Dedifferentiated amniotic fluid mesenchymal stem cell (primary cell): ENCODE measurements around the gene LMBR1.

Source experiments
- DNase-seq: peaks from one replicate; pipeline ENCODE4 v3.0.0-alpha.2; 2016; ENCODE audit errors: extremely low spot score

The LMBR1 gene

DNA sequence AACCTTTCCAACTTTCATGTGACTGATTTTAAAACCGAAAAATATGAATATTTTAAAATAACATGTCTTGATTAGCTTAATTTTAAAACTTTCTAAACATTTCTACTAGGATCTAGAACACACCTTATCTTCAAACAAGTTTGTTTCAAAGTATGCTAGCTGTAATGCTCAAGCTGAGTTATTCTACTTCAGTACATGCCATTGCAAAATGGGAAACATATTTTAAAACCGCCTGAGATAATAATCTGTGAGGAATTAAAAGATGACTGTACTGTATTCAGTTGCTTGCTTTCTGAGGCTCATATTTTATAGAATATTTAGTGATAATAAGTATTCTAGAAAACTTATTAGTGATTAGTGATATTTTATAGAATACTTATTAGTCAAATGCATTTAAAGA lies 99.6 kb downstream of the LMBR1 start:
- no peak for DNase-seq

DNA sequence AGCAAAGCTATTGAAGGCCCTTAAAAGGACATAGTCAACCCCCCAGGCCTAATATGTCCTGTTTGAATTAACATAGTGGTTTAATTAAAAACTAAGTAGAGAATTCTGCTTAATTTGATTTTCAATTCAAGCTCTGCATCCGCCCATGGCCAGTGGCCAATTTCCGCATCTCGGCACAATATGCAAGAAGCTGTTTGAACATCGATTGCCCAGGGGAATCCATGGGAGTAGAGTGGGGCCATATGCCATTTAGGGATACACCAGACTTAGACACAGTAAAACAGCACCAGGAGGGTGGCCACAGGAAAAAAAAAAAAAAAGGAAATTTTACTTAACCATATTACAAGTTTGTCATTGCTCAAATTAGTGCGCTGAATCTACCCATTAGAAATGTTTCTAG lies 100.4 kb downstream of the LMBR1 start:
- no peak for DNase-seq

DNA sequence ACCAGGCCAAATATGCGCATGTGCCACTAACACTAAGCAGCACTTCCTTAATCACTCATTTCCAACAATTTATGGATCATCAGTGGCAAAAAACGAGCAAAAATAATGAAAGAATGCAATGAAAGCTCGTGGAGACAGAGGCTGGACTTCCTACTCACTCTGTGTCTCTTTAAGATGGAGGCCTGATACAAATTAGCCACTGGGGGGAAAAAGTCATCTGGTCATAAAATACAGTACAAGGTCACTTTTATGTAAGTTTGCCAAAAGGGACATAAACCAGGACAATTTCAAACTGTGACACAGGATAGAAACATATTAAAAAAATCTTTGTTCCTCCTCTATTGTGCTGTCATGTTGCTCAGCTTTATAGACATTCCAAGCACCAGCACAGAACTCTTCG lies 101.7 kb downstream of the LMBR1 start:
- DNase-seq, result no peak

DNA sequence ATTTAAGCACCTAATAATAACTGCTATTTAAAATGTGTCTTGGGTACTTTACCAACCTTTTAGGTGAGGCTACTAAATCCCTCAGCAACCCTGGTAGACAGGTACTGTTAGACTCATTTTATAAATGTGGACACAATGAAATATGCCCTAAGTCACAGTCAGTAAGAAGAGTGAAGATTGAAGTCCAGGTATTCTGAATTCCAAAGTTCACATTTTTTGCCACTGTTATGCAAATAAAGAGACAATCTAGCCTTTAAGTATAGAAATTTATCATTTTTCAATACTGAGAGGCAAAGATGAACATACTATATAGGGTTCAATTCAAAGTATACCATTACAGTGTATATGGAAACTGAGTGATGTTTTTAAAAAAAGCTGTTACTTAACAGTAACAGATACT lies 102.7 kb downstream of the LMBR1 start:
- no peak for DNase-seq

DNA sequence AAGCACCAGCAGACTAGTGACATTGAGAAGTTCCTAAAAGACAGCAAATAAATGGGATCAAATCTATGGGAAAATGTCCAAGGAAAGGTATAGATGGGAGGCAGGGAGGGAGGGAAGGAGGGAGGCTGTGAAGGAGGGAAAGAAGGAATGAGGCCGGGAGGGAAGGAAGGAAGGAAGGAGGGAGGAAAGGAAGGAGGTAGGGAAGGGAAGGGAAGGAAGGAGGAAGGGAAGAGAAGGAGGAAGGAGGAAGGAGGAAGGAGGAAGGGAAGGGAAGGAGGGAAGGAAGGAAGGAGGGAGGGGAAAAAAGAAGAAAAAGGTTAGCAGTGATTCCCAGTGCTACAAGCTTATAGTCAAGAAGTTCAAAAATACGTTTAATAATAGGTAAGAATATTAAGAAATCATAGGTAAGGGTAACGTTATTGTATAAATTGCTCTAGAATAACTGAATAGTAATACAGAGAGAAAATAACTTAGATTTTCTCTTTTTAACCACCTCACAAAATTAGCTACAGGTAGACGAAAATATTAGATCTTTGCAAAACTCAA lies 106.9 kb downstream of the LMBR1 start:
- no peak for DNase-seq

DNA sequence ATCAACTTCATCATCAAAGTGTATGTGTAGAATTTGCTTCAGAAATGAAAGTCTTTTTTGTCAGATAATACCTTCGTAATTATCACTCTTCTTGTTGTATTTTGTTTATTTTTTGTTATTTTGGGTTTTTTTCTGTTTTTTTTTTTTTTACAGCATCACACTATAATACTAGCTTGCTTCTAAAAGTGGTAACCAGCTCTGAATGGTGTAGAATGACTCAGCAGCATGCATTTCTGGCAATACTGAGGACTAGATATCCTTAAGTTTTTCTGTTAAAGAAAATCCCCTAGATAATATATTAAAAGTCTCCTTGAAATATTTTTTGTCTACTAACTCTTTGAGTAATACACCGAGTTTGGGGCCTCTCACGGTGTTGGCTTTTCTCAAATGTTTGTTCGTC lies 109.1 kb downstream of the LMBR1 start:
- DNase-seq, result no peak

DNA sequence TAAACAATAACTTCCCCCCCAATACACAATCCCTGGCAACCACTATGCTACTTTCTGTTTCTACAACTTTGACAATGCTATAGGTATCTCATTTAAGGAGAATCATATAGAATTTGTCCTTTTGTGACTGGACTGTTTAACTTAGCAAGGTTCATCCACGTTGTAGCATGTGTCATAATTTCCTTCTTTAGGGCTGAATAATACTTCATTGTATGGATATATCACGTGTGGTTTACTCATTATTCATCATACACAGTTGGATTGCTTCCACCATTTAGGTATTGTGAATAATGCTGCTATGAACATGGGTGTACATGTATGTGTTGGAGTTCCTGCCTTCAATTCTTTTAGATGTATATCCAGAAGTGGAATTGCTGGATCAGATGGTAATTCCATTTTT lies 111.0 kb downstream of the LMBR1 start:
- no peak for DNase-seq

DNA sequence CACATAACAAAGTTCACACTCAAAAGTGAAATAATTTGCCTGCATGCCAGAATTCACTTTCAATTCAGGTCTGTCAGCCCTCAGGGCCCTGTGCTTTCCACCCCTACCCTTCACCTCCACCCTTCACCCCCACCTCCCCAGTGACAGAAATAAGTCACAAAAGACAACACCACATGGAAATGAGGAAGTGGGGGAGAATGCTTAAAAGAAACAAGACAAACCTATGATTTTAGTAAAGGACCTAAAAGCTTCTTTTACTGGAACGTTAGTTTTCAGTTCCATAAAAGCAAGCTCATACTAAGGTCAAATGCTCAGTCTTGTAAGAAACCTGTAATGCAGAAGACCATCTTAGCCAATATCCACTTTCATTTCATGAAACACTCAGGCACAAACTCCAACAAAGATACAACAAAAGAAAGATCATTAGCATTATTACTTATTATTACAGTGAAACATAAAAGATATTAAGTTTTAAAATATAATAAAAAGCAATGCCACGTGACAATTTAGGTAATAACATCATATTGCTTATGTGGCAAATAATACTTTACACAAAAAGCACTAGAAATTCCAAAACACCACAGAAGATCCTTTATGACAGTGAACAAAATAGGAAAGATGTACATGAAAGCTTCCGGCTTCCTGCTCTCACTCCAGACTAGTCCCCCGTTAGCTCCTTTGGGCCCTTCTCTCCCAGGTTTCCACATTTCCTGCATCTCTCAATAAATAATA lies 112.1 kb downstream of the LMBR1 start:
- DNase-seq, result no peak

DNA sequence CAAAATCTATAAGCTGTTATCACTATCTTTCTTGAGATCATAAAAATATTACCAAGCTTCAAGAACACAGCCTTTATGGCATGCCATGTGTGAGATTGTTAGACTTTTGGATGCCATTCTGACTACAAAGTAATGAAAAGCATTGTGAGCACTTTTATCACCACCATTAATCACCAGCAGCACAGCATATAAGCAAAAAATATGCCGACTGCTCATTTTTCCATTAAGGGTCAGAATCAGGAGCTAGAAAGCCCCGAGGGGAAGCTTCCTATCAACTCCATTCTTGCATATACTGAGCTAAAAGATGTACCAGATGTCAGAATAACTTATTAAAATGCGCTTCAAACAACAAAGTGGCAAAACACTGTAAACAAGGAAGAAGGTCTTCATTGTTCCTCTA lies 114.3 kb downstream of the LMBR1 start:
- DNase-seq, result no peak

DNA sequence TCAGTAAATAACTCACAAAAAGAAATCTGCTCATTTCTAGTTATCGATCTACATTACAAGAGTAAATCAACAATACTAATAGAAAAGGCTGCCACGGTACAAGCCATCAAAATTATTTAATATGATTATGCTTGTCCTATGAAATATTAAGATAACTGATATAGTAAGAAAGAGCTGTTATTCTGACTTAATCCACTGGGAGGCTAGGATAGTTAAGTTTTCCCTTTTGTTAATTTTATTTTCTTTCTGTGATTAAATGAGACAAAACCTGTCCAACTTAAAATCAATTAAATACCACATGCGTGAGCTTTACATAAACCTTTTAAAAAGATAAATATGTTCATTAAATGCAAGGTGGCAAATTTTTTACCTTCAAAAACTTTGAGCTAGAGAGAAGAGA lies 114.8 kb downstream of the LMBR1 start:
- DNase-seq, result no peak

DNA sequence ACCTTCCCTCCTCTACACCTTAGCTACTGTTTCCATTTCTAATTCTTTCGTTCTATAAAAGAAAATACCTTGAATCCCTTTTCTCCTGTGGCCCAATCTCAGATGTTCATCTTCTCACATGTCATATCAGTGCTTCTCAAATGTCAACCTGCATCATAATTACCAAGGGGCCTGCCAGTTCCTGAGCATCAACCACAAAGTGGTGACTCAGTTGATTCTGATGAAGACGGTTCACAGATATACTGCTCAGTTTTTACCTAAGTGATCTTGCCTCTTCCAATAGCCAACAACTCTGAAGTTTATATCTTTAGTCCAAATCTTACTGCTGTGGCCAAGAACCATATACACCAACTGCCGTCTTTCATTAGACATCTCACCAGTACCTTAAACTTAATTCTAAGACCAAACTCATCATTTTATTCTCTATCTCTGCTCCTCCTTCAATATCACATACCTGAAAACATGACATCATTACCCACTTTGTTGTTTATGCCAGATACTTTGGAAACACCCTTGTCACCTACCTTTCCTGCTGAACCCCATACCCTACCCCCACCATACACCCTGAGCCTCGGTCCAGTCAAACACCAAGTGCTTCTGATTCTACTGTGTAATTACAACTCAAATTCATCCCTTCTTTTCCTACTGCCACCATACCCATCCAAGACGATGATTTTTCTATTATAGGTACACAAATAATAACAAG lies 115.5 kb downstream of the LMBR1 start:
- no peak for DNase-seq

DNA sequence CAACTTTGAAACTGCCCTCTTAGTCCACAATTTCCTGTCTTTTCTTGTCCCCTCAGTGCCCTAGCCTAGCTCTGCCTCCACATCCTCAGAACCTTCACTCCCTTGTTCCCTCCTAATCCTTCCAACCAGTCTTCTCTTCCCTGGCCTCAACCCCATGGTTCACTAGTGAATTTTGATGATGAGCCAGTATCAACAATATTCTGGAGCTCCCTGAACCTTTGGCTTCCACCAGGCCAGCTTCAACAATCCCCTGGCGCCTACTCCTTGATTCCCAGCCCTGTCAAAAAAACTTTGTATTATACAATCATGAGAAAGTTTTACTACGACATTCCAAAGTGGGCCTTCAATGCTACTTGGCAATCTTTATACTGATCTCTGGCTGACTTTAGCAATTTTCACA lies 116.5 kb downstream of the LMBR1 start:
- no peak for DNase-seq

DNA sequence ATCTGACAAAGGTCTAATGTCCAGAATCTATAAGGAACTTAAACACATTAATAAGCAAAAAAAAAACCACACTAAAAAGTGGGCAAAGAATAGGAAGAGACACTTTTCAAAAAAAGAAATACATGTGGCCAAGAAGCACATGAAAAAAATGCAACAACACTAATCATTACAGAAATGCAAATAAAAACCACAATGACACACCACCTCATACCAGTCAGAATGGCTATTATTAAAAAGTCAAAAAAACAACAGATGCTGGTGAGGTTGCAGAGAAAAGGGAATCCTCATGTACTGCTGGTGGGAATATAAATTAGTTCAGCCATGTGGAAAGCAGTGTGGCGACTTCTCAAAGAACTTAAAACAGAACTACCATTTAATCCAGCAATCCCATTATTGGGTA lies 119.0 kb downstream of the LMBR1 start:
- no peak for DNase-seq

DNA sequence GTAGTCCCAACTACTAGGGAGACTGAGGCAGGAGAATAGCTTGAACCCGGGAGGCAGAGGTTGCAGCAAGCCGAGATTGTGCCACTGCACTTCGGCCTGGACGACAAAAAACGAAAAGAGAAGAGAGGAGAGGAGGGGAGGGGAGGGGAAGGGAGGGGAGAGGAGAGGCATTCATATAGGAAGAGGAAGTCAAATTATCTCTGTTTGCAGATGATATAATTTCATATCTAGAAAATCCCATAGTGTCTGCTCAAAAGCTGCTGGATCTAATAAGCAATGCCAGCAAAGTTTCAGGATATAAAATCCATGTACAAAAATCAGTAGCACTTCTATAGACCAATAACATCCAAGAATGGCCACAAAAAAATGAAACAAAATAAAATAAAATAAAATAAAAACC lies 120.3 kb downstream of the LMBR1 start:
- DNase-seq, result no peak

DNA sequence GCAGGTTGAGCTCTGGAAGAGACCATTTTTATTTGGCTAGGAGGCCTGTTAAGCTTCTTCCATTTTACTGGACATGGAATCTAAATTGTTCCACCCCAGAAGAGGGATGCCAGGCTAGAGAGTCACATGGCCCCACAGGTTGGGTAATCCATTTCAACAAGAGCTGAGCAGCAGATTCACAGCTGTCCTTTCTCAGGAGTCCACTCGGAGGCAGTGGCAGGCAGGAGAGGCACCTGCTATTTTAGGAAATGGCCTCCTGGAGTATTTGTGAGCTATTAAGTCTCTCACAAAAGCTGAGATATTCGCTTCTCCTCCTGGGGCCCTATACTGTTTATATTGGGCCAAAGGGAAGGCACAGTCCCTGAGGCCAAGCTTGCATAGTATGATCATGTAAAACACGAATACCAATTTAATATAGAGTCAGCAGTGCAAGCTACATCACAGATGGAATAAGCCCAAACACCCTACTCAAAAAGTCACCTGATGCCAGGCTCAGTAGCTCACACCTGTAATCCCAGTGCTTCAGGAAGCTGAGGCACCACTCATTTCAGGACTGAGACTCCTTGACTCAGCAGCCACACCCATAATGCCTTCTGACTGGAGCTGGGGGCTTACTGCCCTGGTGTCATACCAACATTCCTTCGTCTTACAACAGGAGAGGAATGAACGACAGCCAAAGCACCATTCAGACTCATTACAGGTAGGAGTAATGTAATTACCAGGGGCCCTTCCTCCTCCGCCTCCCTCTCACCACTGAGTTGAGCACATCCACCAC lies 124.1 kb downstream of the LMBR1 start:
- no peak for DNase-seq

DNA sequence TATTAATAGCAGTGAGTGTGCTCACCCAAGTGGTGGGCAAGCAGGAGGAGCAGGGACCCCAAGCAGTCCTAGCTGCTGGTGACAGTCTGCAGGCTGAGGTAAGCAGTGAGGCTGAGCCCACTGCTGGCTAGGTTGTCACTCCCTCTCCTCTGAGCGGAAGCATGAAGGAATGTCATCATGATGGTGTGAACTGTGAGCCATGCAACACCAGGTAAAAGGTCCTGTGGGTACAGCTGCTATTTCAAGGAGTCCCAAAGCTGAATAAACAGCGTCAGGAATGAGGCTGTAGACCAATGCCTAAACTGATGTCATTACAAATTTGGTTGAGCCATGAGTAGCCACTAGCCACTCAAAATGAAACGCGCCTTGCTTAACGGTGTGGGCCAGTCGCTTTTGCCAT lies 126.3 kb downstream of the LMBR1 start:
- no peak for DNase-seq

DNA sequence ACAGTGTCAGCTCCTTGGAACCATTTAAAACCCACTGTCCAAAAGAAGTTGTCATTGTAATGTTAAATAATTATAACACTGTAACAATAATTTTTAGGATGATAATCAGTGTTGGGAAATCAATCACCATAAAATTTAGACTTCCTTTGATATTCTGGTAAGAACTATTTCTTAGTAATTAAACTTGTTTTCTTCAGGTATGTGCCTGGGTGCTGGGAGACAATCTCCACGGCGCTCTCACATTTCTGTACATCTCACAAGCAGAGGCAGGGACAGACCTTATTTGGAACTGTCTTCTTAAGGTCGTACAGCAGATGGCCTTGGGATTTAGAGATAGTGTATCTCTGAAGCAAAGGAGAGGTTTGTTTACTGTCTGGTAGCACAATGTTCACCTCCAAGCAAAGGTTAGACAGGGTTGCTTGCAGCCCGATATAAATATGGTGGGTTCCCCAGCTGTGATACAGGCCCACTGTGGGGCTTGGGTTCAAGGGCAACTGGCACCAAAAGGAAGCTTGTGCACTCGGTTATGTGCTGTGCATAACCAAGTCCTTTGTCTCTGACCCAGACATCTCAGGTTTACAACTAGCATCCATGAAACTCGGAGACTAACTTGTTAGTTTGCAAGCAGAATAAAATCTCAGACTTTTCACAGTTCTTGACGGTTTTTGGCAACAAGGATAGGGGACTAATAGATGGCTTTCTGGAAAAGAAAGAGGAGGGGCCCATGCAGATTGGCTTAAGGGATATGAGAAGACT lies 126.9 kb downstream of the LMBR1 start:
- DNase-seq, result no peak

DNA sequence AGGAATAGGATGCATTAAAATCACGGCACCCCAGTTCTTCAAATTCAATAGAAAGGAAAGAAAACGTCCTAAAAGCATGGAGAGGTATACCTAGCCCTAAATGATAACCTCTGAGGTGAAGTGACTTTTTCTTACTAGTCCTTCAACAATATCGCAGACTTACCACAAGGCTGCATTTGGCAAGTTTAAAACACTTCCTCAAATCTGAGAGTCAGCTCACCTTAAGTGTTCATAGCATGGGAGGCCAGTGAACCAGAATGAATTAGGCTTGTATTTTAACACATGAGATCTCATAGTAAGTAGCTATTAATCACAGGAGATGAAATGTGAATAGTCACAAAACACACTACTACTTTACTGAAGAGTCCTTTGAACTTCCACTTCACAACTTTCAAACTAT lies 128.2 kb downstream of the LMBR1 start:
- no peak for DNase-seq

DNA sequence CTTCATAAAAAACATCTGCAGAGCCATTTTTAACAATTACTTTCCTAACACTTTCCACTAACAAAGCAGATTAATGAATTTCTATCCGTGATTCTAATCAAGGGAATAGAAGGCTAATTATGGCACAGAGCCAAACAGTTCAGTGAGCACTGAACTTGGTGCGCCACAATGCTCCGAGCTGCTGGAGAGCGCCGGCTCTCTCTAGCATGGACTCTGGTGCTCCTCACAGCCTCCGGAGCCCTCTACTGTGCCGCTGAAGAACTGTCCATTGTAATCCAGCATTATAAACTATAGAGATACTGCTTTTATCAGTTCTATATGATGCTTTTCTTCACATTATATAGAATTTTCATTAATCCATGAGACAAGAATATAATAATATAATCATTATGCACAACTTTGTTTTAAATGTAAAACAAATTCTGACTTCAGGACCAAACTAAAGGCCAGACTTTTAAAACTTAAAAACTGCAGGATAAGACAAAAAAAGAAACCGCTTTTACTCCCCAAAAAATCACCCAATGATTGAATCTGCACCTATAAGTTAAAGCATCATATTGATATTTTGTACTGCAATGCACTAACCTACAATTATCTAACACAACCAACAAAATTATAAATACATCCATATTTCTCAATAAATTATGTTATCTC lies 128.8 kb downstream of the LMBR1 start:
- DNase-seq, result peak; percentile 58

DNA sequence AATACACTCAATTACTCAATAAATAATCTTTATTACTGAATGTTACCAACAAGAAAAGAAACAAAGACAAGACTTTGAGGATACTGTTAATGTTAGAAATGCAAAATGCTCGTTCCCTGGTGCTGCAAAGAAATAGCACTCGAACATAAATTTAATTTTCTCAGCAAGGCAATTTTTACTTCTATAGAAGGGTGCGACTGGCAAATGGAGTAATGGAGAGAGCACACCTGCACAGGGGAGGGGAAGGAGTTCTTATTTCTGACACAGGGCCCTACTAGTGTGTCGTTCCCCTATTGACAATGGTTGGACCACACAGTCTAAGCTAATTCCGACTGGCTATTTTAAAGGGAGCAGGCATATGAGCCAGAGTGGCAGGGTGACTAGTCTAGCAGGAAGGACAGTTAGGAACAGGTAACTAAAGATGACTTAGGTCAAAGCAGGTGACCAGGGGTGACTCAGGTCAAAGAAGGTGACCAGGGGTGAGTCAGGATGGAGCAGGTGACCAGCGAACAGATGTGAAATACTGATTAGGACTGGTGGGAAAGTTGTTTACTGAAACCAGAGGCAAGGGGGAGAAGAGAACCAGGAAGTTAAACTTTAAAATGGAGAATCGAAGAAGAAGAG lies 133.3 kb downstream of the LMBR1 start:
- DNase-seq, result no peak

DNA sequence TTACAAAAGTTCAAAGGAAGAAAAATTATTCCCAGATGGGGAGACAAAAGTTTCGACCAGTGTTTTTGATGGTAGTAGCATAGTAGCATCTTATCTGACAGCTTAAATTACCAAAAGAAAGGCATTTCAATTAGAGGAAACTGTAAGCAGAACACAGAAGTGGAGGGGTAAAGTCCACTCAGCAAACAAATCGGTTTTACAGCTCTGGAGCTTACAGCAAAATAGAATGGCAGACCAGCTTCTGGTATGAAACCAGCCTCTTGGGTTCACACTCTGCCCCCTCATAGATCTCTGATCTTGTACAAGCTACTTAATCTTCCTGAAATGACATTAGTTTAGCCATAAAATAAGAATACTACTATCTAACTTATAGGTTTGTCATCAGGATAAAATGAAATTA lies 133.8 kb downstream of the LMBR1 start:
- no peak for DNase-seq
